Measurements from ENCODE around the gene NXPH1. TPM values are rescaled to one million over a fixed set of nuclear protein-coding genes. Genes with fewer than 3 reads are reported as not detected.

NXPH1 gene
- total RNA-seq, 1 experiment from 2014 or later, result not detected

DNA sequence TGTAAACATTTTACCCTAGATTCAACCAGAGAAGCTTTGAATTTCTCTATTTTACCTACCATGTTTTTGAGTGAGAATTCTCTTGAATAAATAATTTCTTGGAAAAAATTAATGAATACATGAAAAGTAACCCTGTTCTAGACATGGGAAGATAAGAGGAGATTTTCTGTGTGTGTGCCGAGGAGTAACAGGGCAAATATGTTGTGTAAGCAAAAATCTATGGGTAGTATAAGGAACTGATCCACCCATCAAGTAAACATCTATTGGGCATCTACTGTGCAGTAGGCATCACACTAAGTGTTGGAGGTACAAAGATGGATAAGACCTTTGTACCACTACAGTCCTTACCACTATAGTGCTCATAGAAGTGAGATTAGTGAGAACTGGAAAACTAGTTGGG is 8.2 kb upstream of the NXPH1 start:
- intact Hi-C loops (cut with micrococcal nuclease; ENCODE audit: unreplicated experiment), result no loop called here
- CTCF ChIA-PET, result no interaction called here
- no peak for TF ChIP-seq EZH2 (IDR thresholded peaks at IDR 0.05; ENCODE audit: borderline replicate concordance, low read depth, low read length, poor library complexity, severe bottlenecking)
- TF ChIP-seq, protein P1, sequence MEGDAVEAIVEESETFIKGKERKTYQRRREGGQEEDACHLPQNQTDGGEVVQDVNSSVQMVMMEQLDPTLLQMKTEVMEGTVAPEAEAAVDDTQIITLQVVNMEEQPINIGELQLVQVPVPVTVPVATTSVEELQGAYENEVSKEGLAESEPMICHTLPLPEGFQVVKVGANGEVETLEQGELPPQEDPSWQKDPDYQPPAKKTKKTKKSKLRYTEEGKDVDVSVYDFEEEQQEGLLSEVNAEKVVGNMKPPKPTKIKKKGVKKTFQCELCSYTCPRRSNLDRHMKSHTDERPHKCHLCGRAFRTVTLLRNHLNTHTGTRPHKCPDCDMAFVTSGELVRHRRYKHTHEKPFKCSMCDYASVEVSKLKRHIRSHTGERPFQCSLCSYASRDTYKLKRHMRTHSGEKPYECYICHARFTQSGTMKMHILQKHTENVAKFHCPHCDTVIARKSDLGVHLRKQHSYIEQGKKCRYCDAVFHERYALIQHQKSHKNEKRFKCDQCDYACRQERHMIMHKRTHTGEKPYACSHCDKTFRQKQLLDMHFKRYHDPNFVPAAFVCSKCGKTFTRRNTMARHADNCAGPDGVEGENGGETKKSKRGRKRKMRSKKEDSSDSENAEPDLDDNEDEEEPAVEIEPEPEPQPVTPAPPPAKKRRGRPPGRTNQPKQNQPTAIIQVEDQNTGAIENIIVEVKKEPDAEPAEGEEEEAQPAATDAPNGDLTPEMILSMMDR (conservative IDR thresholded peaks at IDR 0.05; ENCODE audit: low read depth, low read length), result no peak
- no peak for DNase-seq (ENCODE audit: low spot score)
- no peak overlapping the region for H3K27ac ChIP-seq (ENCODE audit: low read depth, low read length, poor library complexity, severe bottlenecking)
- H3K9me3 ChIP-seq (ENCODE audit: low read depth, low read length, poor library complexity, severe bottlenecking), result no peaks in the 10 kb centered on the region
- no TSS peak for BruUV-seq (replicated peaks)
- no peak overlapping the region for H3K4me3 ChIP-seq (ENCODE audit: low read depth, low read length, poor library complexity, severe bottlenecking)
- peaks cover 22% of the 10 kb centered on the region for H3K27me3 ChIP-seq (replicated peaks; ENCODE audit: insufficient read depth, low read depth, low read length, poor library complexity)
- POLR2A ChIA-PET (ENCODE audit: low non-redundant PET), result no interaction called here
- H3K36me3 ChIP-seq (ENCODE audit: insufficient read depth, low read length, poor library complexity, severe bottlenecking), result no peaks in the 10 kb centered on the region
- no peaks in the 10 kb centered on the region for H3K4me1 ChIP-seq (ENCODE audit: insufficient read depth, low read length, poor library complexity, severe bottlenecking)

GRCh38 chr7:8430643-8431042 is 2.8 kb upstream of the NXPH1 start:
- CTCF ChIA-PET, result no interaction called here
- no peak for DNase-seq (ENCODE audit: low spot score)

GRCh38 chr7:8434290-8435002 is 1.0 kb downstream of the NXPH1 start:
- intact Hi-C loops (cut with micrococcal nuclease; ENCODE audit: unreplicated experiment), result loop anchor here (5.0 kb wide), 1 partner anchor 658 kb away; no protein-coding TSS in a partner anchor
- TF ChIP-seq EZH2 (IDR thresholded peaks at IDR 0.05; ENCODE audit: borderline replicate concordance, low read depth, low read length, poor library complexity, severe bottlenecking), result peak; percentile 7
- TF ChIP-seq, protein P1 (conservative IDR thresholded peaks at IDR 0.05; ENCODE audit: low read depth, low read length), result no peak
- Histone ChIP-seq H3K4me3 (ENCODE audit: low read depth, low read length, poor library complexity, severe bottlenecking) (no peak overlapping the region), H3K36me3 (ENCODE audit: insufficient read depth, low read length, poor library complexity, severe bottlenecking) (no peaks in the 10 kb centered on the region), H3K27me3 (replicated peaks; ENCODE audit: insufficient read depth, low read depth, low read length, poor library complexity) (peaks cover 92% of the 10 kb centered on the region), H3K27ac (ENCODE audit: low read depth, low read length, poor library complexity, severe bottlenecking) (no peak overlapping the region), H3K9me3 (ENCODE audit: low read depth, low read length, poor library complexity, severe bottlenecking) (no peaks in the 10 kb centered on the region), H3K4me1 (ENCODE audit: insufficient read depth, low read length, poor library complexity, severe bottlenecking) (no peaks in the 10 kb centered on the region)
- ChIA-PET POLR2A (ENCODE audit: low non-redundant PET) (no interaction called here), CTCF (no interaction called here)
- no TSS peak for BruUV-seq (replicated peaks)
- DNase-seq (ENCODE audit: low spot score), result no peak

More at GRCh38 chr7:8430643-8431042, 2.8 kb upstream of the NXPH1 start:
- no peak for TF ChIP-seq EZH2 (IDR thresholded peaks at IDR 0.05; ENCODE audit: borderline replicate concordance, low read depth, low read length, poor library complexity, severe bottlenecking)
- no TSS peak for BruUV-seq (replicated peaks)
- POLR2A ChIA-PET (ENCODE audit: low non-redundant PET), result no interaction called here
- Histone ChIP-seq H3K9me3 (ENCODE audit: low read depth, low read length, poor library complexity, severe bottlenecking) (no peaks in the 10 kb centered on the region), H3K4me3 (ENCODE audit: low read depth, low read length, poor library complexity, severe bottlenecking) (no peak overlapping the region), H3K27me3 (replicated peaks; ENCODE audit: insufficient read depth, low read depth, low read length, poor library complexity) (peaks cover 64% of the 10 kb centered on the region), H3K36me3 (ENCODE audit: insufficient read depth, low read length, poor library complexity, severe bottlenecking) (no peaks in the 10 kb centered on the region), H3K4me1 (ENCODE audit: insufficient read depth, low read length, poor library complexity, severe bottlenecking) (no peaks in the 10 kb centered on the region), H3K27ac (ENCODE audit: low read depth, low read length, poor library complexity, severe bottlenecking) (no peak overlapping the region)
- intact Hi-C loops (cut with micrococcal nuclease; ENCODE audit: unreplicated experiment), result no loop called here

DNA sequence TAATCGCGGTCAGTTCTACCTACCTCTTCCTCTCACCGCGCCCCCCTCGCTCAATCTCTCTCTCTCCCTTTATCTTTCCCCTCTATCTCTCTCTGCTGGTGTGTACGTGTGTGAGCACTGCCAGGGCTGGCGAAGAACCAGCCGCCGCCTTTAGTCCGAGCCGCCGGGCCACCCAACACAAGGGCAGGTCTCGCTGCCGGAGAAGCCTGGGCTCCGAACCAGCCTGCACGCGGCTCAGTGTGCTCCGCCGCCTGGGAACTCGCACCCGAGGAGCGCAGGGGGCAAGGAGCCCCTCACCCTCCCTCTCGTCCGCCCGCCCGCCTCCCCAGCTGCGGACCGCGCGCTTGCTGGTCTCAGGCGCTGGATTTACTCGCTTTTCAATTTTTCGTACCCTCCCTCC is 1.7 kb downstream of the NXPH1 start:
- no peaks in the 10 kb centered on the region for H3K36me3 ChIP-seq (ENCODE audit: insufficient read depth, low read length, poor library complexity, severe bottlenecking)
- BruUV-seq (replicated peaks), result no TSS peak
- TF ChIP-seq, protein P1 (conservative IDR thresholded peaks at IDR 0.05; ENCODE audit: low read depth, low read length), result no peak
- TF ChIP-seq EZH2 (IDR thresholded peaks at IDR 0.05; ENCODE audit: borderline replicate concordance, low read depth, low read length, poor library complexity, severe bottlenecking), result peak; percentile 70
- intact Hi-C loops (cut with micrococcal nuclease; ENCODE audit: unreplicated experiment), result loop anchor here (5.0 kb wide), 1 partner anchor 657 kb away; no protein-coding TSS in a partner anchor
- no peak for DNase-seq (ENCODE audit: low spot score)
- no peak overlapping the region for H3K4me3 ChIP-seq (ENCODE audit: low read depth, low read length, poor library complexity, severe bottlenecking)
- no peaks in the 10 kb centered on the region for H3K9me3 ChIP-seq (ENCODE audit: low read depth, low read length, poor library complexity, severe bottlenecking)
- no peak overlapping the region for H3K27ac ChIP-seq (ENCODE audit: low read depth, low read length, poor library complexity, severe bottlenecking)
- ChIA-PET POLR2A (ENCODE audit: low non-redundant PET) (no interaction called here), CTCF (no interaction called here)
- H3K27me3 ChIP-seq (replicated peaks; ENCODE audit: insufficient read depth, low read depth, low read length, poor library complexity), result peaks cover 98% of the 10 kb centered on the region
- H3K4me1 ChIP-seq (ENCODE audit: insufficient read depth, low read length, poor library complexity, severe bottlenecking), result no peaks in the 10 kb centered on the region

Data from A673 (cell line).